Lower leg skin (tissue), 4 donors: ENCODE results near the gene NSMF. TPM values are rescaled to one million over a fixed set of nuclear protein-coding genes. Genes with fewer than 3 reads are reported as not detected.
A peak's percentile ranks its signal among the peaks of the same experiment; 100 is the strongest.

Experiments used
- DNase-seq, 2 donors: peaks; one replicate each; pipeline ENCODE4 v3.0.0-alpha.2; 2019; ENCODE audit warnings: low spot score in 2 of 2
- H3K4me3 ChIP-seq: fragments of 200-600 bp; sonication (generic); 2 replicates; pipeline ENCODE4 v1.5.1; 2017; ENCODE audit warnings: mild to moderate bottlenecking, low read depth; ENCODE audit not compliant: poor library complexity, severe bottlenecking
- POLR2A ChIP-seq, 2 donors: fragments of 450-650 bp; IDR thresholded peaks; one replicate each; pipeline ENCODE4 v1.6.1; 2016 to 2017; ENCODE audit warnings: antibody characterized with exemption in 2 of 2, mild to moderate bottlenecking in 1 of 2, moderate library complexity in 1 of 2
- WGBS, 2 donors: methylation state at CpG; one replicate each; pipeline ENCODE4 v1.1.5; 2018; 5-methylcytosine and 5-hydroxymethylcytosine counted together
- intact Hi-C: fragments of 100-400 bp; cut with DNase I; formaldehyde crosslinking; loops from one replicate; pipeline ENCODE4 v1.15.0; 2023; ENCODE audit warnings: low total_unique reads
- total RNA-seq, 4 donors: library from RNA; depleted of rRNA; stranded (reverse); fragments of >200 nt; gene quantifications; one replicate each; pipeline ENCODE4 v1.1.0, GENCODE V29; 2016
- TF ChIP-seq, protein P1 (sequence below), 3 donors: fragments of 450-650 bp; IDR thresholded peaks; one replicate each; pipeline ENCODE4 v1.5.1; 2016; ENCODE audit warnings: antibody characterized with exemption in 3 of 3, mild to moderate bottlenecking in 3 of 3, moderate library complexity in 2 of 3

NSMF gene
- total RNA-seq, 4 donors from 2014 or later, result 18.6 to 41.8 (median 24.3) TPM

DNA sequence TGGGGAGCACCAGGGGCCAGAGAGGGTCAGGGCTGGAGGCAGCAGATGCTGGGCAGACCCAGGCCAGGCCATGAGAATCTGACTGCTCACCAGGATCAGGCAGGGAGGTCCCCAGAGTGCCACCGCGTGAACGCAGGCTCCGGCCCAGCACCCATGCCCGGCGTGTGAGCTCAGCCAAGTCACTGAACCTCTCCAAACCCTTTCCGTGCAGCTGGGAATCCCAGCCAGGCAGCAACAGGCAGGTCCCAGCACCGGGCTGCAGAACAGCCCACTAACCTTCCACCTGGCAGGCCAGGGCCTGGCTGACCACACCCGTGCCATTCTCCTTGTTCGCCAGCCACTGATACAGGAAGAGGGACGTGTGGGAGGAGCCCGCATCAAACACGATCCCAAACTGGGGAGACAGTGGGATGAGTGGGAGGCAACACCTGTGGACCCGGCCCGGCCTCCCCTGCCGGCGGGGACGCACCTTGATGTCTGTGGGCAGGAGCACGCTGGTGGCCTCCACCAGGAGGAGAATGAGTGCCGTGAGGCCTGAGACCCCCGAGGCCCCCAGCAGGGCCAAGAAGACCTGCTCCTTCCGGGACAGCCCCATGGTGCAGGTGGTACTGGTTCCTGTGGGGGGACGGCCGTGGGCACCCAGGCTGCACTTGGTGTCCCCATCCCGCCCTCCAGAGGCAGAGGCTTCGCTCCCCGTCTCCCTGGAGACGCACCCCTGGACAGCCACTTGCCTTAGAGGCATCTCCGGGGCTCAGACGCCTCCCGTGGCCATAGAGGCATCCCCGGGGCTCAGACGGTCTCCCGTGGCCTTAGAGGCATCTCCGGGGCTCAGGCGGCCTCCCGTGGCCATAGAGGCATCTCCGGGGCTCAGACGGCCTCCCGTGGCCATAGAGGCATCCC lies 21.2 kb downstream of the NSMF start:
- H3K4me3 ChIP-seq, result no peak overlapping the region
- DNase-seq, result peak in 1 of 2 donors; percentile 82
- intact Hi-C loops, result no loop called here
- WGBS, 2 donors, result 51 to 62% methylated on average over 14 to 32 of the region's 40 CpGs
- TF ChIP-seq, protein P1, sequence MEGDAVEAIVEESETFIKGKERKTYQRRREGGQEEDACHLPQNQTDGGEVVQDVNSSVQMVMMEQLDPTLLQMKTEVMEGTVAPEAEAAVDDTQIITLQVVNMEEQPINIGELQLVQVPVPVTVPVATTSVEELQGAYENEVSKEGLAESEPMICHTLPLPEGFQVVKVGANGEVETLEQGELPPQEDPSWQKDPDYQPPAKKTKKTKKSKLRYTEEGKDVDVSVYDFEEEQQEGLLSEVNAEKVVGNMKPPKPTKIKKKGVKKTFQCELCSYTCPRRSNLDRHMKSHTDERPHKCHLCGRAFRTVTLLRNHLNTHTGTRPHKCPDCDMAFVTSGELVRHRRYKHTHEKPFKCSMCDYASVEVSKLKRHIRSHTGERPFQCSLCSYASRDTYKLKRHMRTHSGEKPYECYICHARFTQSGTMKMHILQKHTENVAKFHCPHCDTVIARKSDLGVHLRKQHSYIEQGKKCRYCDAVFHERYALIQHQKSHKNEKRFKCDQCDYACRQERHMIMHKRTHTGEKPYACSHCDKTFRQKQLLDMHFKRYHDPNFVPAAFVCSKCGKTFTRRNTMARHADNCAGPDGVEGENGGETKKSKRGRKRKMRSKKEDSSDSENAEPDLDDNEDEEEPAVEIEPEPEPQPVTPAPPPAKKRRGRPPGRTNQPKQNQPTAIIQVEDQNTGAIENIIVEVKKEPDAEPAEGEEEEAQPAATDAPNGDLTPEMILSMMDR (IDR thresholded peaks at IDR 0.05), result no peak
- TF ChIP-seq POLR2A (IDR thresholded peaks at IDR 0.05), result no peak

DNA sequence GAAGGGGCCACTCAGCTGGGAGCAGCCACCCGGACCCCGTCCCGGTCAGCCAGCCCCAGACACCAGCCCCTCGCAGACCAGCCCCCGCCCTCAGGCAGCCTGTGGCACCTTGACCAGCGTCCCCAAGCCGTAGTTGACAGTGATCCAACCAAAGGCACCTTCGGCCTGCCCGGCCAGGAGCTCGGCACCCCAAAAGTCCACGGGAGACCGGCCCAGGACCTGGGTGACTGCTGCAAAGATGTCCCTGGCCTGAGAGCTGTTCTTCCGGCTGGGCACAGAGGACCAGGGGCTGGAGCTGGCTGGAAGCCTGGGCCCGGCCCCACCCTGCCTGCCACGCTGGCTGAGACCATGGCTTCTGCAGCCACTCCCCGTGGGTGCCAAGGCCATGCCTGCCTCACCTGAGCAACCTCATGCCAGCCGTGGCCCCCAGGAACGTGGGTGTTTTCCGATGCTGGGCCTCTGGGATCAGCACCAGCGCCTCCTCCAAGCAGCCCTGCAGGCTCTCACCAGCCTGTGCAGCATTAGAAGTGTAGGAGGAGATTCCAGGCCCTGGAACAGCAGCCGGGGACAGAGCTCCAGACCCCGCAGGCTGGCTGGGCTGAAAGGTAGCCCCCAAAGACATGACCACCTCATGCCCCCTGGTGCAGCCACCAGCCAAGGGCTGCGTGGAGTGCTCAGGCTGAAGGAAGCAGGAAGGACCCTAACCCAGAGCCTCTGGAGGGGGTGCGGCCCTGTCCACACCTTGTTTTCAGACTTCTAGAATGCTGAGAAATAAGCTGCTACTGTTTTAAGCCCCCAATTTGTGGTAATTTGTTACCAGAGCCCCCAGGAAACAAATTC lies 22.2 kb downstream of the NSMF start:
- WGBS, 2 donors, result 73 to 74% methylated on average over 18 to 22 of the region's 24 CpGs
- TF ChIP-seq, protein P1 (IDR thresholded peaks at IDR 0.05), result no peak
- no peak for TF ChIP-seq POLR2A (IDR thresholded peaks at IDR 0.05)
- H3K4me3 ChIP-seq, result no peak overlapping the region
- intact Hi-C loops, result no loop called here
- DNase-seq, result peak in 1 of 2 donors; percentile 85

DNA sequence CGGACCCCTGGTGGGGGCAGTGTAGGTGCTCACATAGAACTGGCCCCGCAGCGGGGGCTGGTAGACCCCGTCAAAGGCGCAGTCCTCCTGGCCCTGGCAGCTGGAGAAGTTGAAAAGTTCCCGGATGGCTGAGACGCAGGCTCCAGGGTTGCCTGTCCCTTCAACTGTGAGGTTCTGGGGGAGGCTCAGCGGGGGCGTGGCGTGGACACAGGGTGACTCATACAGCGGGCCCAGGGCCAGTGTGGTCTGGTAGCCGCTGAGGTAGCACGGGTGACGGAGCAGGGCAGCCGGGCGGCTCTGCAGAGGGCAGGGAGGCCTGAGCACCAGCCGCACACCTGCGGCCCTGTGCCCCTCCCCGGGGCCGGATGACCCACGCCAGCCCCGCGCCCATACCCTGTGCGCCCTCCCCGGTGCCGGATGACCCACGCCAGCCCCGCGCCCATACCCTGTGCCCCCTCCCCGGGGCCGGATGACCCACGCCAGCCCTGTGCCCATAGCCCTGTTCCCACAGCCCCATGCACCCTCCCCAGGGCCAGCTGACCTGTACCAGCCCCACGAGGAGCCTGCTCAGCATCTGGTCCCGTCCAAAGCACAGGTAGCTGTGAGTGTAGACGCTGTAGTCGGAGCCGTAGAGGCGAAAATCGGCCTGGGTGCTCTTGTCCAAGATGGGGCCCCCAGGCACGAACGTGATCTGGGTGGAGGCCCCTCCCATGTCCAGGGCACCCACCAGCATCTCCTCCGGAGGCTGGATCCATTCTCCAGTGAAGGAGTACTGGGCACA lies 23.0 kb downstream of the NSMF start:
- intact Hi-C loops, result no loop called here
- DNase-seq, result peak in 1 of 2 donors; percentile 92
- TF ChIP-seq, protein P1 (IDR thresholded peaks at IDR 0.05), result no peak
- TF ChIP-seq POLR2A (IDR thresholded peaks at IDR 0.05), result no peak
- no peak overlapping the region for H3K4me3 ChIP-seq
- WGBS, 2 donors, result 63 to 71% methylated on average over 9 to 40 of the region's 42 CpGs

DNA sequence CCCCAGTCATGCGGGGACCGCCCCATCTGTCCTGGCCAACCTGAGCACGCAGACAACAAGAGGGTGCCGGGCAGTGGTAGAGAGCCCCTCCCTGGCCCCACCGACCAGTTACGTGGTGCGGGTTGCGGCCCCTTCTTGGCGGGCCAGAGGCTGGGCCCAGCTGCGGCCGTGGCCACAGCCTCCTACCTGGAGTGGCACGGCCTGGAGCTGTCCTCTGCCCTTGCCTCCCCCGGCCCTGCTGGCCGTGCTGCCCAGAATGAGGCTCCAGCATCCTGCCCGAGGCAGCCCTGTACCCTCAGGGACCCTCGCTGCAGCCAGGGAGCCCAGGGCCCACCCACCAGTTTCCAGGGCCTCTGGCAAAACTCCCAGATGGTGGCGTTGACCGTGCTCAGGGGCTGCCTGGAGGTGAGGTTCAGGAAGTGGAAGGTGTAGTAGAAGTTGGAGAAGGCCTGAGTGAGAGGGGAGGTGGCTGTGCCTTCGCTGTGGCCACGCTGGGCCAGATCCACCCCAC lies 23.7 kb downstream of the NSMF start:
- intact Hi-C loops, result no loop called here
- H3K4me3 ChIP-seq, result no peak overlapping the region
- TF ChIP-seq, protein P1 (IDR thresholded peaks at IDR 0.05), result no peak
- no peak for TF ChIP-seq POLR2A (IDR thresholded peaks at IDR 0.05)
- DNase-seq, result peak in 1 of 2 donors; percentile 80
- WGBS, 2 donors, result 71 to 87% methylated on average over 8 to 17 of the region's 20 CpGs
